HCT116 (cell line): ENCODE measurements around the gene TMTC3. TPM values are rescaled to one million over a fixed set of nuclear protein-coding genes. Genes with fewer than 3 reads are reported as not detected.

Source experiments
- ATAC-seq: fragments of 200-7000 bp; cut with Tn5 transposase; 2 replicates; pipeline ENCODE4 v1.9.1; 2020; ENCODE audit warnings: mild to moderate bottlenecking, moderate library complexity
- BruUV-seq: library from RNA; stranded (reverse); fragments of 400-500 nt; replicated peaks from 2 replicates; lab custom pipeline; 2021; lab: Mats Ljungman, UMichigan
- CTCF ChIA-PET: fragments of 300-600 bp; sonication (Branson Sonifier 250); formaldehyde crosslinking; loops from one replicate; lab custom pipeline; 2021; ENCODE audit warnings: antibody characterized with exemption; lab: Charles Lee
- POLR2A ChIA-PET: fragments of 300-600, 350-600 bp; sonication (Branson Sonifier 250); formaldehyde crosslinking; loops from one replicate; lab custom pipeline; 2021; ENCODE audit warnings: antibody characterized with exemption; lab: Charles Lee
- RAD21 ChIA-PET, 2 experiments: fragments of 300-600 bp; sonication (Branson Sonifier 250); formaldehyde crosslinking; loops; one replicate each; lab custom pipeline; 2023; ENCODE audit warnings: low total read pairs in 2 of 2; ENCODE audit not compliant: uncharacterized antibody in 2 of 2, unreplicated experiment in 2 of 2, low non-redundant PET in 1 of 2; lab: Charles Lee
- DNase-seq: peaks from one replicate; pipeline ENCODE4 v3.0.0-alpha.2; 2010; ENCODE audit warnings: low read depth, low spot score
- H2AFZ ChIP-seq: fragments of 200-600 bp; shearing (Covaris generic), sonication (generic); 2 replicates; pipeline ENCODE4 v1.6.1; 2017; ENCODE audit warnings: low read depth, mixed run types, mixed read lengths, antibody characterized with exemption, low read length; ENCODE audit not compliant: poor library complexity, severe bottlenecking
- H3K27ac ChIP-seq: 2 replicates; pipeline ENCODE4 v1.5.1; 2012; ENCODE audit warnings: low read depth, low read length
- H3K27me3 ChIP-seq: fragments of 200-600 bp; sonication (generic); 2 replicates; pipeline ENCODE4 v1.6.1; 2016; ENCODE audit warnings: mixed run types, low read length, mixed read lengths; ENCODE audit not compliant: insufficient read depth
- H3K36me3 ChIP-seq, 2 experiments: fragments of 200-500 bp in 1 of 2; fragments of 200-600 bp in 1 of 2; sonication (Bioruptor generic) in 1 of 2; sonication (generic) in 1 of 2; 2 replicates each; pipeline versions ENCODE4 v1.5.1 to v1.6.1; 2014 to 2016; ENCODE audit warnings: low read length in 2 of 2, inconsistent platforms in 1 of 2, mixed read lengths in 1 of 2, mixed run types in 1 of 2; ENCODE audit not compliant: insufficient read depth in 2 of 2, control insufficient read depth in 1 of 2
- H3K4me1 ChIP-seq, 2 experiments: fragments of 200-600 bp in 1 of 2; sonication (generic) in 1 of 2; 2 replicates each; pipeline versions ENCODE4 v1.5.1 to v1.6.1; 2012 to 2017; ENCODE audit warnings: low read length in 2 of 2, inconsistent platforms in 1 of 2, mild to moderate bottlenecking in 1 of 2, mixed read lengths in 1 of 2, mixed run types in 1 of 2, moderate library complexity in 1 of 2; ENCODE audit not compliant: insufficient read depth in 2 of 2, control insufficient read depth in 1 of 2
- H3K4me2 ChIP-seq: fragments of 200-600 bp; sonication (generic); 2 replicates; pipeline ENCODE4 v1.6.1; 2017; ENCODE audit warnings: mixed run types, low read length, mixed read lengths
- H3K4me3 ChIP-seq, 2 experiments: fragments of 200-600 bp in 1 of 2; sonication (generic) in 1 of 2; replicated peaks in 1 of 2; 2 replicates each; pipeline ENCODE4 v1.5.1; 2011 to 2016; ENCODE audit warnings: low read length in 2 of 2, control low read depth in 1 of 2, low read depth in 1 of 2, mild to moderate bottlenecking in 1 of 2, mixed read lengths in 1 of 2, mixed run types in 1 of 2
- H3K79me2 ChIP-seq: fragments of 200-600 bp; sonication (generic); 2 replicates; pipeline ENCODE4 v1.6.1; 2017; ENCODE audit warnings: mild to moderate bottlenecking, mixed run types, low read length, moderate library complexity, mixed read lengths; ENCODE audit not compliant: insufficient read depth
- H3K9ac ChIP-seq: fragments of 200-600 bp; sonication (generic); 2 replicates; pipeline ENCODE4 v1.6.1; 2016; ENCODE audit warnings: low read length, mixed read lengths
- H3K9me2 ChIP-seq: fragments of 200-600 bp; sonication (generic), shearing (Covaris generic); 2 replicates; pipeline ENCODE4 v1.6.1; 2017; ENCODE audit warnings: mixed run types, mild to moderate bottlenecking, moderate library complexity; ENCODE audit not compliant: insufficient read depth
- H3K9me3 ChIP-seq, 2 experiments: fragments of 200-500 bp in 1 of 2; fragments of 200-600 bp in 1 of 2; sonication (Bioruptor generic) in 1 of 2; sonication (generic) in 1 of 2; 2 replicates each; pipeline ENCODE4 v1.6.1; 2014 to 2017; ENCODE audit warnings: low read length in 2 of 2, mixed read lengths in 2 of 2, inconsistent platforms in 1 of 2, low read depth in 1 of 2, mild to moderate bottlenecking in 1 of 2, mixed run types in 1 of 2, moderate library complexity in 1 of 2; ENCODE audit not compliant: control insufficient read depth in 1 of 2, insufficient read depth in 1 of 2
- H4K20me1 ChIP-seq: fragments of 200-600 bp; sonication (generic), shearing (Covaris generic); 2 replicates; pipeline ENCODE4 v1.6.1; 2017; ENCODE audit warnings: mixed run types, mild to moderate bottlenecking, moderate library complexity; ENCODE audit not compliant: insufficient read depth
- CEBPB ChIP-seq: IDR thresholded peaks from 2 replicates; pipeline ENCODE4 v1.6.1; 2012; ENCODE audit warnings: low read depth
- EGR1 ChIP-seq: IDR thresholded peaks from 2 replicates; pipeline ENCODE4 v1.6.1; 2012; ENCODE audit warnings: low read depth
- EZH2 ChIP-seq: fragments of 200-600 bp; sonication (generic); IDR thresholded peaks from 2 replicates; pipeline ENCODE4 v1.6.1; 2017; ENCODE audit warnings: antibody characterized with exemption, mixed run types
- EZH2phosphoT487 ChIP-seq: fragments of 200-600 bp; IDR thresholded peaks from 2 replicates; pipeline ENCODE4 v1.6.1; 2018; ENCODE audit warnings: antibody characterized with exemption, borderline replicate concordance
- FOSL1 ChIP-seq: IDR thresholded peaks from 2 replicates; pipeline ENCODE4 v1.6.1; 2012; ENCODE audit warnings: low read depth
- JUND ChIP-seq: IDR thresholded peaks from 2 replicates; pipeline ENCODE4 v1.6.1; 2012
- POLR2A ChIP-seq: IDR thresholded peaks from 2 replicates; pipeline ENCODE4 v1.7.0; 2011; ENCODE audit warnings: borderline replicate concordance; ENCODE audit not compliant: insufficient read depth, insufficient read length; ENCODE audit errors: extremely low read depth
- POLR2AphosphoS5 ChIP-seq: IDR thresholded peaks from 2 replicates; pipeline ENCODE4 v1.6.1; 2011; ENCODE audit warnings: mild to moderate bottlenecking, low read depth, low read length, moderate library complexity
- RAD21 ChIP-seq: IDR thresholded peaks from 2 replicates; pipeline ENCODE4 v1.6.1; 2012; ENCODE audit warnings: low read depth, mild to moderate bottlenecking
- SIN3A ChIP-seq: IDR thresholded peaks from 2 replicates; pipeline ENCODE4 v1.6.1; 2012; ENCODE audit warnings: low read depth
- SP1 ChIP-seq: IDR thresholded peaks from 2 replicates; pipeline ENCODE4 v1.6.1; 2012; ENCODE audit warnings: low read depth
- SRF ChIP-seq: IDR thresholded peaks from 2 replicates; pipeline ENCODE4 v1.6.1; 2012; ENCODE audit warnings: low read depth
- ZFX ChIP-seq: fragments of 450-650 bp; IDR thresholded peaks from 2 replicates; pipeline ENCODE4 v1.6.1; 2017
- intact Hi-C: fragments of 100-400 bp; cut with micrococcal nuclease; formaldehyde crosslinking; loops from 2 replicates; pipeline ENCODE4 v1.10.0; 2022
- total RNA-seq: library from RNA; stranded (reverse); gene quantifications from one replicate; pipeline ENCODE4 v1.2.1, GENCODE V29; 2021; ENCODE audit not compliant: unreplicated experiment
- TF ChIP-seq, protein P1 (sequence below): IDR thresholded peaks from 2 replicates; pipeline ENCODE4 v1.6.1; 2012
- TF ChIP-seq, protein P2 (sequence below): IDR thresholded peaks from 2 replicates; pipeline ENCODE4 v1.6.1; 2012
- TF ChIP-seq, protein P3 (sequence below), 3 experiments: fragments of 200-600 bp in 1 of 3; sonication (generic) in 1 of 3; IDR thresholded peaks in 2 of 3; conservative IDR thresholded peaks in 1 of 3; 2 replicates each; pipeline ENCODE4 v1.5.1; 2012 to 2017; ENCODE audit warnings: low read depth in 2 of 3, low read length in 2 of 3, antibody characterized with exemption in 1 of 3, borderline replicate concordance in 1 of 3, control low read depth in 1 of 3, mild to moderate bottlenecking in 1 of 3, mixed read lengths in 1 of 3, mixed run types in 1 of 3, moderate library complexity in 1 of 3; ENCODE audit not compliant: insufficient read depth in 1 of 3
- TF ChIP-seq, protein P4 (sequence below): IDR thresholded peaks from 2 replicates; pipeline ENCODE4 v1.6.1; 2012; ENCODE audit warnings: low read depth
- TF ChIP-seq, protein P5 (sequence below): IDR thresholded peaks from 2 replicates; pipeline ENCODE4 v1.6.1; 2011; ENCODE audit warnings: mild to moderate bottlenecking, low read length, moderate library complexity; ENCODE audit not compliant: insufficient replicate concordance; ENCODE audit errors: extremely low read depth

Gene TMTC3
- total RNA-seq, 1 experiment from 2014 or later: 22.5 TPM

DNA sequence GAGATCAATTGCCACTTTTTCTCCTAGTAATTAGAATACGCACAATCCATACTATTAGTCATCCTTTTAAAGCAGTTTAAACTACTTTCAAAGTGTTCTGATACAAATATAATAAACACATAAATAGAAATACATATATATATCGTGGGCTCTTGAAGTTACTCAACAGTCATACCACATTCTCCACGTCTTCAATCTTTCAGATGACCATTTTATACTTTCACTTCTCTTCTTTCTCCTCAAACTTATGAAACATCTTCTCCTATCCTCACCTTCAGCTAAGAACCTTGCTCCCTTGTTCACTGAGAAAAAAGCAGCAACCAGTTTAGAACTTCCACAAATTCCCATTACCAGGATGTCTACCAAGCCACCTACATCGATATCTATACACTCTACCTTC is 19.4 kb upstream of the TMTC3 start:
- Histone ChIP-seq H3K4me3 (no peak overlapping the region), H3K27ac (no peak overlapping the region), H3K9me2 (no peaks in the 10 kb centered on the region), H2AFZ (no peak overlapping the region), H3K9ac (no peak overlapping the region), H3K9me3 (no peaks in the 10 kb centered on the region), H3K36me3 (peaks cover 12 to 15% of the 10 kb centered on the region in 2 experiments; a peak in 3 of 4 replicates), H3K4me2 (no peak overlapping the region), H4K20me1 (no peaks in the 10 kb centered on the region), H3K4me1 (no peaks in the 10 kb centered on the region), H3K79me2 (no peaks in the 10 kb centered on the region), H3K27me3 (no peaks in the 10 kb centered on the region)
- POLR2A ChIA-PET: no interaction called here
- no peak for DNase-seq
- no peak for ATAC-seq
- intact Hi-C loops: no loop called here
- CTCF ChIA-PET: no interaction called here
- BruUV-seq: no TSS peak
- TF ChIP-seq POLR2A (no peak), SRF (no peak), SP1 (no peak), EZH2phosphoT487 (no peak), POLR2AphosphoS5 (no peak), CEBPB (no peak), EGR1 (no peak), EZH2 (no peak), SIN3A (no peak), JUND (no peak), RAD21 (no peak), FOSL1 (no peak), ZFX (no peak)
- TF ChIP-seq, protein P1, sequence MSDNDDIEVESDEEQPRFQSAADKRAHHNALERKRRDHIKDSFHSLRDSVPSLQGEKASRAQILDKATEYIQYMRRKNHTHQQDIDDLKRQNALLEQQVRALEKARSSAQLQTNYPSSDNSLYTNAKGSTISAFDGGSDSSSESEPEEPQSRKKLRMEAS: no peak
- TF ChIP-seq, protein P2, sequence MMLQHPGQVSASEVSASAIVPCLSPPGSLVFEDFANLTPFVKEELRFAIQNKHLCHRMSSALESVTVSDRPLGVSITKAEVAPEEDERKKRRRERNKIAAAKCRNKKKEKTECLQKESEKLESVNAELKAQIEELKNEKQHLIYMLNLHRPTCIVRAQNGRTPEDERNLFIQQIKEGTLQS: no peak
- TF ChIP-seq, protein P3, sequence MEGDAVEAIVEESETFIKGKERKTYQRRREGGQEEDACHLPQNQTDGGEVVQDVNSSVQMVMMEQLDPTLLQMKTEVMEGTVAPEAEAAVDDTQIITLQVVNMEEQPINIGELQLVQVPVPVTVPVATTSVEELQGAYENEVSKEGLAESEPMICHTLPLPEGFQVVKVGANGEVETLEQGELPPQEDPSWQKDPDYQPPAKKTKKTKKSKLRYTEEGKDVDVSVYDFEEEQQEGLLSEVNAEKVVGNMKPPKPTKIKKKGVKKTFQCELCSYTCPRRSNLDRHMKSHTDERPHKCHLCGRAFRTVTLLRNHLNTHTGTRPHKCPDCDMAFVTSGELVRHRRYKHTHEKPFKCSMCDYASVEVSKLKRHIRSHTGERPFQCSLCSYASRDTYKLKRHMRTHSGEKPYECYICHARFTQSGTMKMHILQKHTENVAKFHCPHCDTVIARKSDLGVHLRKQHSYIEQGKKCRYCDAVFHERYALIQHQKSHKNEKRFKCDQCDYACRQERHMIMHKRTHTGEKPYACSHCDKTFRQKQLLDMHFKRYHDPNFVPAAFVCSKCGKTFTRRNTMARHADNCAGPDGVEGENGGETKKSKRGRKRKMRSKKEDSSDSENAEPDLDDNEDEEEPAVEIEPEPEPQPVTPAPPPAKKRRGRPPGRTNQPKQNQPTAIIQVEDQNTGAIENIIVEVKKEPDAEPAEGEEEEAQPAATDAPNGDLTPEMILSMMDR (IDR thresholded peaks at IDR 0.05 in 2 of 3, conservative IDR thresholded peaks at IDR 0.05 in 1 of 3; ENCODE audit: borderline replicate concordance in 1 of 3, insufficient read depth in 1 of 3, low read depth in 2 of 3, low read length in 2 of 3): no peak
- TF ChIP-seq, protein P4, sequence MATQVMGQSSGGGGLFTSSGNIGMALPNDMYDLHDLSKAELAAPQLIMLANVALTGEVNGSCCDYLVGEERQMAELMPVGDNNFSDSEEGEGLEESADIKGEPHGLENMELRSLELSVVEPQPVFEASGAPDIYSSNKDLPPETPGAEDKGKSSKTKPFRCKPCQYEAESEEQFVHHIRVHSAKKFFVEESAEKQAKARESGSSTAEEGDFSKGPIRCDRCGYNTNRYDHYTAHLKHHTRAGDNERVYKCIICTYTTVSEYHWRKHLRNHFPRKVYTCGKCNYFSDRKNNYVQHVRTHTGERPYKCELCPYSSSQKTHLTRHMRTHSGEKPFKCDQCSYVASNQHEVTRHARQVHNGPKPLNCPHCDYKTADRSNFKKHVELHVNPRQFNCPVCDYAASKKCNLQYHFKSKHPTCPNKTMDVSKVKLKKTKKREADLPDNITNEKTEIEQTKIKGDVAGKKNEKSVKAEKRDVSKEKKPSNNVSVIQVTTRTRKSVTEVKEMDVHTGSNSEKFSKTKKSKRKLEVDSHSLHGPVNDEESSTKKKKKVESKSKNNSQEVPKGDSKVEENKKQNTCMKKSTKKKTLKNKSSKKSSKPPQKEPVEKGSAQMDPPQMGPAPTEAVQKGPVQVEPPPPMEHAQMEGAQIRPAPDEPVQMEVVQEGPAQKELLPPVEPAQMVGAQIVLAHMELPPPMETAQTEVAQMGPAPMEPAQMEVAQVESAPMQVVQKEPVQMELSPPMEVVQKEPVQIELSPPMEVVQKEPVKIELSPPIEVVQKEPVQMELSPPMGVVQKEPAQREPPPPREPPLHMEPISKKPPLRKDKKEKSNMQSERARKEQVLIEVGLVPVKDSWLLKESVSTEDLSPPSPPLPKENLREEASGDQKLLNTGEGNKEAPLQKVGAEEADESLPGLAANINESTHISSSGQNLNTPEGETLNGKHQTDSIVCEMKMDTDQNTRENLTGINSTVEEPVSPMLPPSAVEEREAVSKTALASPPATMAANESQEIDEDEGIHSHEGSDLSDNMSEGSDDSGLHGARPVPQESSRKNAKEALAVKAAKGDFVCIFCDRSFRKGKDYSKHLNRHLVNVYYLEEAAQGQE: no peak
- TF ChIP-seq, protein P5, sequence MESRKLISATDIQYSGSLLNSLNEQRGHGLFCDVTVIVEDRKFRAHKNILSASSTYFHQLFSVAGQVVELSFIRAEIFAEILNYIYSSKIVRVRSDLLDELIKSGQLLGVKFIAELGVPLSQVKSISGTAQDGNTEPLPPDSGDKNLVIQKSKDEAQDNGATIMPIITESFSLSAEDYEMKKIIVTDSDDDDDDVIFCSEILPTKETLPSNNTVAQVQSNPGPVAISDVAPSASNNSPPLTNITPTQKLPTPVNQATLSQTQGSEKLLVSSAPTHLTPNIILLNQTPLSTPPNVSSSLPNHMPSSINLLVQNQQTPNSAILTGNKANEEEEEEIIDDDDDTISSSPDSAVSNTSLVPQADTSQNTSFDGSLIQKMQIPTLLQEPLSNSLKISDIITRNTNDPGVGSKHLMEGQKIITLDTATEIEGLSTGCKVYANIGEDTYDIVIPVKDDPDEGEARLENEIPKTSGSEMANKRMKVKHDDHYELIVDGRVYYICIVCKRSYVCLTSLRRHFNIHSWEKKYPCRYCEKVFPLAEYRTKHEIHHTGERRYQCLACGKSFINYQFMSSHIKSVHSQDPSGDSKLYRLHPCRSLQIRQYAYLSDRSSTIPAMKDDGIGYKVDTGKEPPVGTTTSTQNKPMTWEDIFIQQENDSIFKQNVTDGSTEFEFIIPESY: no peak
- RAD21 ChIA-PET: no interaction called here
